Left ventricle myocardium inferior (tissue), 1 donor: ENCODE measurements around the gene RAB22A. TPM values are rescaled to one million over a fixed set of nuclear protein-coding genes. Genes with fewer than 3 reads are reported as not detected.
A peak's percentile ranks its signal among the peaks of the same experiment; 100 is the strongest.

Experiments used
- DNase-seq: peaks from one replicate; pipeline ENCODE4 v3.0.0-alpha.2; 2020
- H3K27ac ChIP-seq: fragments of 200-600 bp; replicated peaks from 2 replicates; pipeline ENCODE4 v1.8.0; 2021
- H3K27me3 ChIP-seq: fragments of 200-600 bp; 2 replicates; pipeline ENCODE4 v1.8.0; 2021; ENCODE audit warnings: low read depth
- H3K36me3 ChIP-seq: fragments of 200-600 bp; 2 replicates; pipeline ENCODE4 v1.8.0; 2021
- H3K4me1 ChIP-seq: fragments of 200-600 bp; 2 replicates; pipeline ENCODE4 v1.8.0; 2021
- H3K4me3 ChIP-seq: fragments of 200-600 bp; 2 replicates; pipeline ENCODE4 v1.8.0; 2021; ENCODE audit warnings: mild to moderate bottlenecking, moderate library complexity
- H3K9me3 ChIP-seq: fragments of 200-600 bp; replicated peaks from 2 replicates; pipeline ENCODE4 v1.8.0; 2021
- CTCF ChIP-seq: fragments of 200-600 bp; IDR thresholded peaks from 2 replicates; pipeline ENCODE4 v1.8.0; 2021; ENCODE audit warnings: antibody characterized with exemption, mild to moderate bottlenecking, borderline replicate concordance
- intact Hi-C: fragments of 100-400 bp; cut with micrococcal nuclease; formaldehyde crosslinking; loops from one replicate; pipeline ENCODE4 v1.11.0; 2022
- total RNA-seq: library from RNA; stranded (reverse); fragmentation: NEBNext Ultra II Directional; extraction: Animal tissue kit (Norgen Biotek cat#: 25700); gene quantifications from one replicate; pipeline ENCODE4 v1.2.1, GENCODE V29; 2021
- donor health status: DM: no; HTN: yes; CAD: no; lungs with severe emphysema.

The RAB22A gene
- total RNA-seq, 1 donor from 2014 or later, result 6.6 TPM

GRCh38 chr20:58277578-58278472 is 31.7 kb upstream of the RAB22A start:
- intact Hi-C loops, result no loop called here
- no peaks in the 10 kb centered on the region for H3K27me3 ChIP-seq
- no peak overlapping the region for H3K4me3 ChIP-seq
- H3K36me3 ChIP-seq, result no peaks in the 10 kb centered on the region
- TF ChIP-seq CTCF, result no peak
- H3K4me1 ChIP-seq, result no peaks in the 10 kb centered on the region
- H3K9me3 ChIP-seq, result peaks cover 6% of the 10 kb centered on the region
- no peak for DNase-seq
- H3K27ac ChIP-seq, result no peak overlapping the region

GRCh38 chr20:58286729-58287128 is 22.8 kb upstream of the RAB22A start:
- TF ChIP-seq CTCF, result no peak
- intact Hi-C loops, result no loop called here
- peaks cover 12% of the 10 kb centered on the region for H3K36me3 ChIP-seq
- no peak for DNase-seq
- no peak overlapping the region for H3K4me3 ChIP-seq
- H3K9me3 ChIP-seq, result no peaks in the 10 kb centered on the region
- no peak overlapping the region for H3K27ac ChIP-seq
- no peaks in the 10 kb centered on the region for H3K27me3 ChIP-seq
- no peaks in the 10 kb centered on the region for H3K4me1 ChIP-seq

GRCh38 chr20:58287638-58288037 is 21.9 kb upstream of the RAB22A start:
- H3K27ac ChIP-seq, result no peak overlapping the region
- TF ChIP-seq CTCF, result no peak
- no peaks in the 10 kb centered on the region for H3K4me1 ChIP-seq
- no peaks in the 10 kb centered on the region for H3K27me3 ChIP-seq
- H3K36me3 ChIP-seq, result peaks cover 12% of the 10 kb centered on the region
- intact Hi-C loops, result no loop called here
- no peak for DNase-seq
- H3K4me3 ChIP-seq, result no peak overlapping the region
- H3K9me3 ChIP-seq, result no peaks in the 10 kb centered on the region

GRCh38 chr20:58289143-58289542 is 20.4 kb upstream of the RAB22A start:
- intact Hi-C loops, result no loop called here
- Histone ChIP-seq H3K4me3 (no peak overlapping the region), H3K27me3 (no peaks in the 10 kb centered on the region), H3K36me3 (peaks cover 12% of the 10 kb centered on the region), H3K27ac (no peak overlapping the region), H3K9me3 (no peaks in the 10 kb centered on the region), H3K4me1 (peaks cover 7% of the 10 kb centered on the region)
- no peak for DNase-seq
- TF ChIP-seq CTCF, result no peak

- H3K4me1 ChIP-seq, result peaks cover 13% of the 10 kb centered on the region
- H3K27me3 ChIP-seq, result no peaks in the 10 kb centered on the region
- H3K27ac ChIP-seq, result no peak overlapping the region
- H3K4me3 ChIP-seq, result no peak overlapping the region
- H3K36me3 ChIP-seq, result peaks cover 4% of the 10 kb centered on the region
- TF ChIP-seq CTCF, result no peak
- DNase-seq, result peak; percentile 25
- H3K9me3 ChIP-seq, result no peaks in the 10 kb centered on the region
- intact Hi-C loops, result no loop called here
These were observed 16.1 kb upstream of the RAB22A start for GRCh38 chr20:58293453-58293852.
